Fibroblast of lung (primary cell): ENCODE results near the gene HLF. TPM values are rescaled to one million over a fixed set of nuclear protein-coding genes. Genes with fewer than 3 reads are reported as not detected.

Experiments
- DNase-seq, 2 donors: peaks; one replicate each; pipeline versions ENCODE4 v3.0.0 to v3.0.0-alpha.2; 2010; ENCODE audit warnings: low read depth in 2 of 2
- H2AFZ ChIP-seq: 2 replicates; pipeline ENCODE4 v1.5.1; 2012; ENCODE audit warnings: low read length, control low read depth, inconsistent platforms
- H3K27ac ChIP-seq: 2 replicates; pipeline ENCODE4 v1.5.1; 2011; ENCODE audit warnings: low read length, control low read depth; ENCODE audit not compliant: insufficient read depth
- H3K27me3 ChIP-seq: 2 replicates; pipeline ENCODE4 v1.5.1; 2011; ENCODE audit warnings: mild to moderate bottlenecking, low read length; ENCODE audit not compliant: control insufficient read depth, insufficient read depth
- H3K36me3 ChIP-seq: 2 replicates; pipeline ENCODE4 v1.5.1; 2011; ENCODE audit warnings: low read length; ENCODE audit not compliant: control insufficient read depth, insufficient read depth
- H3K4me1 ChIP-seq: 2 replicates; pipeline ENCODE4 v1.5.1; 2011; ENCODE audit warnings: low read length; ENCODE audit not compliant: control insufficient read depth, insufficient read depth; ENCODE audit errors: extremely low read depth
- H3K4me2 ChIP-seq: 2 replicates; pipeline ENCODE4 v1.5.1; 2011; ENCODE audit warnings: low read length, control low read depth; ENCODE audit not compliant: insufficient read depth; ENCODE audit errors: extremely low read depth
- H3K4me3 ChIP-seq, 4 experiments: fragments of 200-600 bp in 1 of 4; sonication (generic) in 1 of 4; replicated peaks in 1 of 4; 2 replicates each; pipeline ENCODE4 v1.5.1; 2011 to 2016; ENCODE audit warnings: low read length in 4 of 4, low read depth in 3 of 4, mild to moderate bottlenecking in 3 of 4, control low read depth in 2 of 4, inconsistent platforms in 1 of 4, mixed read lengths in 1 of 4; ENCODE audit not compliant: insufficient read depth in 1 of 4; ENCODE audit errors: control extremely low read depth in 1 of 4
- H3K79me2 ChIP-seq: 2 replicates; pipeline ENCODE4 v1.5.1; 2012; ENCODE audit warnings: mild to moderate bottlenecking, low read length, inconsistent platforms; ENCODE audit not compliant: control insufficient read depth, insufficient read depth
- H3K9ac ChIP-seq: 2 replicates; pipeline ENCODE4 v1.5.1; 2011; ENCODE audit warnings: mild to moderate bottlenecking, low read length, control low read depth; ENCODE audit not compliant: insufficient read depth
- H3K9me3 ChIP-seq: 2 replicates; pipeline ENCODE4 v1.5.1; 2012; ENCODE audit warnings: low read depth, low read length; ENCODE audit not compliant: control insufficient read depth, insufficient read depth
- H4K20me1 ChIP-seq: 2 replicates; pipeline ENCODE4 v1.5.1; 2011; ENCODE audit warnings: low read length; ENCODE audit not compliant: control insufficient read depth, insufficient read depth; ENCODE audit errors: extremely low read depth
- EZH2 ChIP-seq: IDR thresholded peaks from 2 replicates; pipeline ENCODE4 v1.5.1; 2012; ENCODE audit warnings: low read length, control low read depth, mild to moderate bottlenecking; ENCODE audit errors: missing control alignments
- polyA plus RNA-seq, 2 donors: library from polyadenylated mRNA; depleted of rRNA in 1 of 2; stranded (reverse) in 1 of 2; unstranded in 1 of 2; fragments of >200 nt; gene quantifications; 2 replicates each; pipeline ENCODE4 v1.2.1, GENCODE V29; 2011 to 2012; ENCODE audit warnings: missing spikeins in 1 of 2
- total RNA-seq: library from RNA; depleted of rRNA; stranded (reverse); fragments of >200 nt; gene quantifications from 2 replicates; pipeline ENCODE4 v1.2.1, GENCODE V29; 2014
- TF ChIP-seq, protein P1 (sequence below), 2 donors: IDR thresholded peaks in 1 of 2; conservative IDR thresholded peaks in 1 of 2; 1 replicate in 1 of 2; 2 replicates in 1 of 2; pipeline ENCODE4 v1.5.1; 2011 to 2012; ENCODE audit warnings: low read length in 2 of 2, control low read depth in 1 of 2, inconsistent platforms in 1 of 2, low read depth in 1 of 2, mild to moderate bottlenecking in 1 of 2

Gene HLF
- total and polyA plus RNA-seq, 2 donors (not counting 1 experiment from before 2014, with no cell fraction given): 0.17 to 0.69 TPM

- Histone ChIP-seq H3K79me2 (no peaks in the 10 kb centered on the region), H3K4me2 (no peak overlapping the region), H3K27ac (no peak overlapping the region), H3K9ac (no peak overlapping the region), H3K4me1 (peaks cover 11% of the 10 kb centered on the region), H3K4me3 (no peak overlapping the region), H3K9me3 (no peaks in the 10 kb centered on the region), H3K36me3 (no peaks in the 10 kb centered on the region), H2AFZ (no peak overlapping the region), H3K27me3 (no peaks in the 10 kb centered on the region), H4K20me1 (no peaks in the 10 kb centered on the region)
- DNase-seq: no peak
- TF ChIP-seq, protein P1, sequence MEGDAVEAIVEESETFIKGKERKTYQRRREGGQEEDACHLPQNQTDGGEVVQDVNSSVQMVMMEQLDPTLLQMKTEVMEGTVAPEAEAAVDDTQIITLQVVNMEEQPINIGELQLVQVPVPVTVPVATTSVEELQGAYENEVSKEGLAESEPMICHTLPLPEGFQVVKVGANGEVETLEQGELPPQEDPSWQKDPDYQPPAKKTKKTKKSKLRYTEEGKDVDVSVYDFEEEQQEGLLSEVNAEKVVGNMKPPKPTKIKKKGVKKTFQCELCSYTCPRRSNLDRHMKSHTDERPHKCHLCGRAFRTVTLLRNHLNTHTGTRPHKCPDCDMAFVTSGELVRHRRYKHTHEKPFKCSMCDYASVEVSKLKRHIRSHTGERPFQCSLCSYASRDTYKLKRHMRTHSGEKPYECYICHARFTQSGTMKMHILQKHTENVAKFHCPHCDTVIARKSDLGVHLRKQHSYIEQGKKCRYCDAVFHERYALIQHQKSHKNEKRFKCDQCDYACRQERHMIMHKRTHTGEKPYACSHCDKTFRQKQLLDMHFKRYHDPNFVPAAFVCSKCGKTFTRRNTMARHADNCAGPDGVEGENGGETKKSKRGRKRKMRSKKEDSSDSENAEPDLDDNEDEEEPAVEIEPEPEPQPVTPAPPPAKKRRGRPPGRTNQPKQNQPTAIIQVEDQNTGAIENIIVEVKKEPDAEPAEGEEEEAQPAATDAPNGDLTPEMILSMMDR (conservative IDR thresholded peaks at IDR 0.05 in 1 of 2, IDR thresholded peaks at IDR 0.05 in 1 of 2; ENCODE audit: low read depth in 1 of 2, low read length in 2 of 2): no peak
- TF ChIP-seq EZH2: no peak
Observed at GRCh38 chr17:55279788-55280187, 15.0 kb downstream of the HLF start.

- Histone ChIP-seq H3K4me2 (no peak overlapping the region), H3K27me3 (no peaks in the 10 kb centered on the region), H3K36me3 (no peaks in the 10 kb centered on the region), H3K4me3 (no peak overlapping the region), H3K79me2 (no peaks in the 10 kb centered on the region), H2AFZ (no peak overlapping the region), H3K27ac (no peak overlapping the region), H3K9ac (no peak overlapping the region), H3K4me1 (peaks cover 15% of the 10 kb centered on the region), H3K9me3 (no peaks in the 10 kb centered on the region), H4K20me1 (no peaks in the 10 kb centered on the region)
- no peak for TF ChIP-seq EZH2
- TF ChIP-seq, protein P1 (conservative IDR thresholded peaks at IDR 0.05 in 1 of 2, IDR thresholded peaks at IDR 0.05 in 1 of 2; ENCODE audit: low read depth in 1 of 2, low read length in 2 of 2): no peak
- DNase-seq: no peak
Observed at GRCh38 chr17:55280212-55280611, 15.5 kb downstream of the HLF start.

GRCh38 chr17:55281649-55282378 is 17.1 kb downstream of the HLF start:
- Histone ChIP-seq H3K36me3 (no peaks in the 10 kb centered on the region), H3K4me1 (peaks cover 26% of the 10 kb centered on the region), H3K4me2 (no peak overlapping the region), H3K9me3 (no peaks in the 10 kb centered on the region), H3K4me3 (no peak overlapping the region), H3K9ac (no peak overlapping the region), H3K27ac (no peak overlapping the region), H2AFZ (no peak overlapping the region), H4K20me1 (no peaks in the 10 kb centered on the region), H3K27me3 (no peaks in the 10 kb centered on the region), H3K79me2 (no peaks in the 10 kb centered on the region)
- TF ChIP-seq EZH2: no peak
- TF ChIP-seq, protein P1 (conservative IDR thresholded peaks at IDR 0.05 in 1 of 2, IDR thresholded peaks at IDR 0.05 in 1 of 2; ENCODE audit: low read depth in 1 of 2, low read length in 2 of 2): no peak
- DNase-seq: no peak
